Astrocyte of the cerebellum (primary cell): ENCODE measurements around the gene CNFN.

Experiments used
- DNase-seq: peaks from one replicate; pipeline ENCODE4 v3.0.0-alpha.2; 2011; ENCODE audit warnings: low read depth
- H3K4me3 ChIP-seq: 2 replicates; pipeline ENCODE4 v1.5.1; 2011; ENCODE audit warnings: mild to moderate bottlenecking, low read depth, low read length, moderate library complexity
- CTCF ChIP-seq: IDR thresholded peaks from 2 replicates; pipeline ENCODE4 v1.5.1; 2012; ENCODE audit warnings: low read length, low read depth, moderate library complexity, mild to moderate bottlenecking; ENCODE audit errors: missing control alignments
- in situ Hi-C: cut with HindIII; loops from 2 replicates; pipeline ENCODE4 v1.10.0; 2017; ENCODE audit warnings: low sequenced_read_pairs

The CNFN gene

GRCh38 chr19:42397263-42398166, 7.4 kb upstream of the CNFN start:
- H3K4me3 ChIP-seq = peak overlapping the region; percentile 45
- in situ Hi-C loops = no loop called here
- TF ChIP-seq CTCF = no peak
- no peak for DNase-seq

- H3K4me3 ChIP-seq = peak overlapping the region; percentile 45
- peak; percentile 98 for DNase-seq
- TF ChIP-seq CTCF = no peak
- in situ Hi-C loops = no loop called here
Observed at GRCh38 chr19:42396381-42397262, 6.5 kb upstream of the CNFN start.

- no peak overlapping the region for H3K4me3 ChIP-seq
- DNase-seq = no peak
- in situ Hi-C loops = no loop called here
- TF ChIP-seq CTCF = no peak
Observed at GRCh38 chr19:42394751-42395150, 4.7 kb upstream of the CNFN start.

- no peak overlapping the region for H3K4me3 ChIP-seq
- no peak for DNase-seq
- TF ChIP-seq CTCF = no peak
- in situ Hi-C loops = no loop called here
Observed at GRCh38 chr19:42392165-42392564, 2.1 kb upstream of the CNFN start.

GRCh38 chr19:42388851-42389489, 1.1 kb downstream of the CNFN start:
- in situ Hi-C loops = no loop called here
- DNase-seq = no peak
- TF ChIP-seq CTCF = no peak

GRCh38 chr19:42386974-42387707, 3.0 kb downstream of the CNFN start:
- in situ Hi-C loops = no loop called here
- DNase-seq = no peak
- peak overlapping the region; percentile 31 for H3K4me3 ChIP-seq
- TF ChIP-seq CTCF = peak; percentile 61

More at GRCh38 chr19:42388851-42389489, 1.1 kb downstream of the CNFN start:
- no peak overlapping the region for H3K4me3 ChIP-seq
